GM19328 (cell line): ENCODE measurements around the gene PP2D1.
"Not testable (repeated sequence)": the region's sequence is repeated elsewhere in the genome, so short reads cannot be mapped to it uniquely, and the experiment has no call there.

Source experiments
- ATAC-seq: cut with Tn5 transposase; IDR thresholded peaks from one replicate; pipeline ENCODE4 v1.9.1; 2021; ENCODE audit warnings: mild to moderate bottlenecking, moderate library complexity; ENCODE audit not compliant: unreplicated experiment

Gene PP2D1

GRCh38 chr3:20012164-20012563 lies at the start of gene PP2D1:
Gene PP2D1, minus strand, starts transcription at chr3:20012264. Its CDS starts 192 bp downstream, at chr3:20012072.
- no peak for ATAC-seq

GRCh38 chr3:20060974-20061685 lies 49.1 kb upstream of the PP2D1 start:
- no peak for ATAC-seq

- ATAC-seq = no peak
Observed at GRCh38 chr3:20059929-20060328, 47.9 kb upstream of the PP2D1 start.

- no peak for ATAC-seq
Observed at GRCh38 chr3:20057612-20058180, 45.6 kb upstream of the PP2D1 start.

- ATAC-seq = no peak
Observed at GRCh38 chr3:20056725-20057611, 44.9 kb upstream of the PP2D1 start.

GRCh38 chr3:20055842-20056241 lies 43.8 kb upstream of the PP2D1 start:
- no peak for ATAC-seq

GRCh38 chr3:20055020-20055775 lies 43.1 kb upstream of the PP2D1 start:
- peak; percentile 22 for ATAC-seq

- peak; percentile 61 for ATAC-seq
Observed at GRCh38 chr3:20054549-20054987, 42.5 kb upstream of the PP2D1 start.

- ATAC-seq = no peak
Observed at GRCh38 chr3:20052851-20053250, 40.8 kb upstream of the PP2D1 start.

GRCh38 chr3:20051123-20051806 lies 39.2 kb upstream of the PP2D1 start:
- no peak for ATAC-seq

- ATAC-seq = no peak
Observed at GRCh38 chr3:20047976-20048883, 36.2 kb upstream of the PP2D1 start.

- ATAC-seq = no peak
Observed at GRCh38 chr3:20047341-20047779, 35.3 kb upstream of the PP2D1 start.

- no peak for ATAC-seq
Observed at GRCh38 chr3:20046556-20046955, 34.5 kb upstream of the PP2D1 start.

- not testable (repeated sequence) for ATAC-seq
Observed at GRCh38 chr3:20045141-20045540, 33.1 kb upstream of the PP2D1 start.

GRCh38 chr3:20043825-20044224 lies 31.8 kb upstream of the PP2D1 start:
- no peak for ATAC-seq

GRCh38 chr3:20043396-20043795 lies 31.3 kb upstream of the PP2D1 start:
- no peak for ATAC-seq

GRCh38 chr3:20042331-20042730 lies 30.3 kb upstream of the PP2D1 start:
- ATAC-seq = no peak

- peak; percentile 33 for ATAC-seq
Observed at GRCh38 chr3:20041197-20041780, 29.2 kb upstream of the PP2D1 start.
